ENCODE measurements around the gene TRIO.
A peak's percentile ranks its signal among the peaks of the same experiment; 100 is the strongest.

Gene TRIO

DNA sequence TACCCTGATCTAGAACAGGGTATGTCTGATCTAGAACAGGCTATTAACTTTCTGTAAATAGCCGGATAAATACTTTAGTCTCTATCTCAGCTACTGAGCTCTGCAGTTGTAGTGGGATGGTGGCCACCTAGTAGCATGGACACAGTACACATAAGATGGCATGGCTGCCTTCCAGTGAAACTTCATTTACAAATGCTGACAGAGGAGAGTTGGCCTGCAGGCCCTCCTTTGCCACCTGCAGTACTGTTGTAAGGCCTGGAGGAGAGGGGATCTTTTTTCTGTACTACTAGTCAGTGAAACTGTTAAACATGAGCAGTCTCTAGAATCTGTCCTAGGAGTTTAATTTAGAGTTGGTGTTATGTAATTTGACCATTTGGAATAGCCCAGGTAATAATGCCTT is 86.0 kb downstream of the TRIO start:
- DNase-seq = no peak

DNA sequence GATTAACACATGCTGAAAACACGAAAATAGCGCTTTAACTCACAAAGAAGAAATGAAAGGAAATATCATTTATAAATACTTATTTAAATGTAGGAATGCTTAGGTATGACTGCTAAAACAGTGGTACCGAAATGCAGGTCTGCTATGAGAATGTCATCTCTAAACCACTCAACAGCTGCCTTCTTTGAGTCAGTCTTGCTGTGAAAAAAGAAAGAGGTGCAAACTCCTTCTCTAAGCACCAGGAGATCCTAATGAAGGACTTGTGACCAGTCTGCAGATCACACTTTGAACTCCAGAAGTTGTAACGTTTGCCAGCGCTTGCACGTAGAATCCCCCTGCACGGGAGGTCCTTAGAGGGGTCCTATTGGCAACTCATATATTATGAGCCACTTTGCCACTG is 86.6 kb downstream of the TRIO start:
- no peak for DNase-seq

DNA sequence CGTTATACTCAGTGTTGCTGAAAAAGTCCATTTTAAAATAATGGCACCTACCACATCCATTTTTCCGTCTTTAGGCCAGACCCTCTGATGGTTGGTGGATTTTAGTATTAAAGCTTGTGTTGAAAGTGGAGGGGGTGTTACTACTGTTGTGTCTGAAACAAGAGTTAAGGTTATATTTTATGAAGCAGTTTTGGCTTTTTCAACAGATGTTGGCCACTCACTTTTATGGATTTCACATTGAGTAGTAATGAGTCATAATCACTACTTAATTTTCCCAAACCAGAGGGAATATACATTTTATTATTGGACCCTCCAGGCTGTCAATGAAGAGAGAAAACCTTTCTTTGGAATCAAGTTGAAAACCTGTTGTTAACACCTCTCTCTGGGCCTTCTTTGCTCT is 88.0 kb downstream of the TRIO start:
- DNase-seq = no peak

DNA sequence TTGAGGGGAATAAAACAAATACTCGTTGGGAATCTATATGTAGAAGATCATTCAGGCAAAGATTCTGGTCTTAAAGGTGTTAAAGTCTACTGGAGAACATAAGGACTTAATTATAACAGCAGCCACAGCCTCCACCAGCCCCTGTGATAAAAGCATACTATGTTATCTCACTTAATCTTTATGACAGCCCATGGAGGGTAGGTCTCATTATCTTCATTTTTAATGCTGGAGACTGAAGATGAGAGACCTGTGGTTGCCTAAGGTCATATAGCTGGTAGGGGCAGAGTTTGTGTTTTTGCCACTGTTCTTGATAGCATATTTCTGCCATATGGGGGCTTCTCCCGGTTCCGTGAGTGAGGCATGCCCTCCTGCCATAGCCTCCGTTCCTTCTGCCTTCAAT is 88.7 kb downstream of the TRIO start:
- DNase-seq = no peak

DNA sequence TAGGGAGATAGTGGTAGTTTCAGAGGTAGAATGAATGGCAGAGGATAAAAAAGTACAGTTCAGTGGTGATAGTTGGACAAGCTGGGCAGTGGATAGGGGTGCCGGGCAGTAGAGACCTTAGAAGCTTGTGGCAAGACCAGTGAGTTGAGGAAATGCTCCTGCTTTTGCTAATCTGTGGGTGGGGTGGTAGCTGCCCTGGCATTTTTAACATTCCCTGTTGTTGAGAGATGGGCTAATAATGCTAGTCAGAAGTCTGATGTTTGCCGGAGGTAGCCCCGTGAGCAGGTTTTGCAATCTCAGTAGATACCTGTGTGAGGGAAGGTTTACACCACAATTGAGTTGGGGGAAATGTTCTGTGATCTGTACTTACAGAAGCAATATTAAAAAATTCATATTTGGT is 91.1 kb downstream of the TRIO start:
- no peak for DNase-seq

DNA sequence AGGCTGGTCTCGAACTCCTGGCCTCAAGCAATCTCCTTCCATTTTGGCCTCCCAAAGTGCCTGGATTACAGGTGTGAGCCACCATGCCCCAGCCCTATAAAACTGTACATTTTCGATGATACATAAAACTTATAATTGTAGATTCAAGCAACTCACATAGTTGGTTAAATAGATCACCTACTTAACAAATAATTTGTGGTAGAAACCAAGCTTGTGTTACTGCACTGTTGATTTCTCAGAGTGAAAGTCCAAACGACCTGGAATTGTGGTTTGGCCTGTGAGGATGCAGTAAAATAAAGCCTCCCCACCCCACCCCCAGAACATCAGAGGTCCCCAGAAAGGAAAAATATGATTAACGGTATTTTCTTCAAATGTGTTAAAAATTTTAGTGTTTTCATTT is 92.7 kb downstream of the TRIO start:
- DNase-seq = no peak

DNA sequence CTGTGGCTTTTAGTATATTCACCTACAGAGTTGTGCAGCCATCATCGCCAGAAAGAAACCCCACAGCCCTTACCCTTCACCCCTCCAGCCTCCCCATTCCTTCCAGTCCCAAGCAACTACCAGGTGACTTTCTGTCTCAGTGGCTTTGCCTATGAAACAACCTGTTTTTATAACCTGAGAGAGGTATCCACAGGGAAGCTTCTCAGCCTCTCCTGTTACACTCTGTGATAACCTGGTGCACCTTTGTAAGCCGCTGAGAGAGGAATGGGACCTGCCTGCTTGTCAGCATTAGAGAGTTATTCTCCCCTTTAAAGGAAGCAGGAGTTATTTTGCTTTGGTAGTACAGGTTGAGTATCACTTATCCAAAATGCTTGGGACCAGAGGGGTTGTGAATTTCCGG is 93.6 kb downstream of the TRIO start:
- DNase-seq = no peak

DNA sequence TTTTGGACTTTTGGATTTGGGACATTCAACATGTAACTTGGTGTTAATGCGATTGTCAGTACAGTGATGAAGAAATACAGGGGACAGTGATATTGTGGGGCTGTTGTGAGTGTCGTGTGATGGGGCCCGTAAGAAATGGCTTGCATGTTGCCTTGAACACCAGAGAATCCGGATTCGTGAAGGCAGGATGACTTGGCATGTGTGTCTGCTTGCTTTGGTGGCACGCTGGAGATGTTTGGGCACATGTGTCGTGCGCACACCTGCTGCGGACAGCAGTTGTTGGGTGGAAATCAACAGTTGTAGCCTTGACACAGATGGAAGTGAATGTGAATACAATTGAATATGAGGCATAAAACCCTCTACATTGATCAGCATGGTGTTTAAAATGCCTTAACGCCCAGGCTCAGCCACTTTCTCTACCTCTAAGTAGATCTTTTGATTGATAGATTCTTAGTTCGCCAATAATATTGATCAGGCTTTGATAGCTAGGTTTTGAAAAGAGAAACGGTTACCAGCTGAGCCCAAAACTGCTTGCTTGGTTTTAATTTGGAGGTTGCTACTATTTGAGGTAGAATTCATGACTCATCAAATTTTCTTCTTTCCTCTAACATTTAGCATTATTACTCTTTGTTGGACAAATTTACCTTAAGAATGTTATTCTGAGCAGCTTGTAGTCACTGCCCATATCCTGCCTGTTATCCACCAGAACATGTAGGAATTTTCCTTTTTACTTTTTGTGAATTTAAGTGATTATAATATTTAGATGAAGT is 94.4 kb downstream of the TRIO start:
- DNase-seq = no peak

DNA sequence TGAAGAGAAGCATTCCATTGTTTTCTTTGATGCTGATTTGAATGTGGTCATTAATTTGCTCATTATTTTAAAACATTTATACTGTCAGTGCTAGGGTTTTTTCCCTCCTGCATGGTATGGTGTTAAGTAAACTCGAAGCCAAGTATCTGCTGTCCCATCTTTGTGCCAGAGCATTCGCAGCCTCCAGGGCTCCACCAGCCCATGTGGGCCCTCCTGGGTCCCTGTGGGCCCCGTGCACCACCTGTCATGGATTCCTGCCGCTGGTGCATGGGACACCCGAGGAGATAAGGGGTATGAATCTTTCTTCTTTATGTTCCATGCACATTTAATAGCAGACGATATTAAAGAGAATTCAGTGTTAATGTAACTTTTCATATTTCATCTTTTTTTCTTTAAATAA is 95.1 kb downstream of the TRIO start:
- no peak for DNase-seq

DNA sequence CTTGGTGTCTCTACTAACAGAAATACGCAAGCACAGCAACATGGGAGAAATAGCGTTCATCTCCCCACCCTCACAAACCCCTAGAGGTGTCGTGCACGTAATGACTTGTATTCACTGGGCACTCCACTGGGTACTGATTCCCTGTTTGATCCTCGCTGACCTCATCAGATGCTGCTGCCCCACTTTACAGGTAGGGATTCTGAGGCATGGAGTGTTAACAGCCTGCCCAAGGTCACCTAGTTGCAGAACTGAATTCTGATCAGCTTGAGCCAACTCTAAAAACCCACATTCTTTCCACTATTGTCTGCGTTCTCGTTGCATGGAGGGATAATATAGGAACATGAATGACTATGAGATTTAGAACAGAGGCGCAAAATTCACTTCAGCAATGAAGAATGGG is 96.3 kb downstream of the TRIO start:
- DNase-seq = no peak

DNA sequence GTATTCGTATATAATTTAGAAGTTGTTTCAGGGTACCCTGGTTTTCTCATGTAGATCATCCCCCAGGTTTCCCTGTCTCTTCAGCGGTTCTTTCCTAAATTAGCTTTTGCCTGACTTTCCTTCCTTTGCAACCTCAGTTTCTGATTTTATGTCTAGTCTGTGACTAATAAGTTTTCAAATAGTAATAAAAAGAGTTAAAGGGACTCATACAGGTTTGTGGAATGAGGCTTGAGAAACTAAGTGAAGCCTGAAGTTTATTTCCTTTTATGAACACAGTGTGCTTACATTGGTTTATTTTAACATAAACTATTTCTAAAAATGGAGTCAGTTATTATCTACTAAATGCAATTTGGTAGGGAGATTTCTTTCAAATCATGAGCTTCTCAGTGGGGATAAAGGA is 96.8 kb downstream of the TRIO start:
- DNase-seq = no peak

DNA sequence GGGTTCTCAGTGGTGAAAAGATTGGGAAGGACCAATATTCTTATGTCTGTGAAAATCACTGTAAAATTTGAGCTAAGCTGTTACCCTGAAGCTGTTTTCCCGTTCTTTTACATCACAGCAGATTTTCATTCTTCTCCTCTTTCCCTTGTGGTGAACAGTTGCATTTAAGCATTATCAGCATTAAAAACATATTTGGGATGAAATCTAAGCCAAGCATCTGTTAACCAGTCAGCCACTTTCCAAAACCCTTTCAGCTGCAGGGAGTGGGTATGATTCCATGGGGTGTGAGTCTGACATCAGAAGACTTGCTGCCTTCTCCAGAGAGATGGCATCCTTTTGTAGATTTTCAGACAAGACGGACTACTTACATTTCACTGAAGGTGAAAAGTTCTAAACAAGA is 97.2 kb downstream of the TRIO start:
- DNase-seq = no peak

DNA sequence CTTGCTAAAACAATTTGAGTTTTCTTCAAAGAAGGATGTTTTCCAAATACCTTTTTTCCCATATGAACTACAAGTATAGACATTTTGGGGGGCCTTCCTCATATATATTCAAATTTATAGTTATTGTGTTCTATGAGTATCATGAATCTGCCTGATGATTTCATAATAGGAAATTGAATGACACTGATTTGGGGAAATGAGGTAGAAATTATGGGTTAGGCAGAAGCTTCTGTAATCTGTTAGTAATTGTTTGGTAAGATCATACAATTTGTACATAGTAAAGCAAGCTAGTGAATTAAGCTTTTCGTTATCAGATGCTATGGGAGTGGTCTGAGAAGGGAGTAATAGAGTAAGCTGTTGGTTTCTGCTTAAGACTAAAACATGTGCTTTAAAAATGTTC is 98.0 kb downstream of the TRIO start:
- DNase-seq = no peak

DNA sequence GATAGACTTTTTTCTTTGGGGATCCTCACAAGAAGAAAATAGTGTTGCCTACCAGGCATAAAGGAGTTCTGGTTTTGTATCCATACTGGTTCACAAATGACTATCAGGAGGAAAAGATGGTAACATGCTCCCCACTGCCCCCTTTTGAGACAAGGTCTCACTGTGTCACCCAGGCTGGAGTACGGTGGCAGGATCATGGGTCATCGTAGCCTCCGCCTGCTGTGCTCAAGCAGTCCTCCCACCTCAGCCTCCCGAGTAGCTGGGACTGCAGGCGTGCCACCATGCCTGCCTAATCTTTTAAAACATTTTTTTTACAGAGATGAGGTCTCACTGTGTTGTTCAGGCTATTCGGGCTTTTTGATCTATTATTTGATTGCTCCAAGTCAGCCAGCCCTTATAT is 99.3 kb downstream of the TRIO start:
- DNase-seq = no peak

DNA sequence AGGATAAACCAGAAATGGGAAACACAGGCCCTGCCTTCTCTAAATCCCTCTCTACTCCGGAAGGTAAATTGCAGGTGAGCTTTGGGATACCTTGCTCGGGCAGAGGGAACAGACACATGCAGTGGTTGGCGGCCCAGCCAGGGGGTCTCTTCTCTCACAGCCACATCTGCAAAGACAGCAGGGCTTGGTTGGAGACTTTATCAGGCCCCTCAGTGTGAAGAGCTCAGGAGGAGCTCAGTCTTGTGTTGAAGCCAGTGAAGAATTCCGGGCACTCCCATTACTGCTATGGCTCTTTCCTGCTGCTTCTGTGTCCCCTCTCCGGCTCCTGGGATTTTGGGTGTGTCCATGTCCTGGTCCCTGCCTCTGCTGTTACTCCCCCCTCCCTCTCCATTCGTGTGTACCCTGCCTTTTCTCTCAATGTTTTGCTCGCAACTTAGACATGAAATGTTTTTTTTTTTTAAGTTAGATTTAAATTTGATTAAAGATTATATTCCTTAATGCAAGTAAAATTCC is 99.8 kb downstream of the TRIO start:
- DNase-seq = no peak

DNA sequence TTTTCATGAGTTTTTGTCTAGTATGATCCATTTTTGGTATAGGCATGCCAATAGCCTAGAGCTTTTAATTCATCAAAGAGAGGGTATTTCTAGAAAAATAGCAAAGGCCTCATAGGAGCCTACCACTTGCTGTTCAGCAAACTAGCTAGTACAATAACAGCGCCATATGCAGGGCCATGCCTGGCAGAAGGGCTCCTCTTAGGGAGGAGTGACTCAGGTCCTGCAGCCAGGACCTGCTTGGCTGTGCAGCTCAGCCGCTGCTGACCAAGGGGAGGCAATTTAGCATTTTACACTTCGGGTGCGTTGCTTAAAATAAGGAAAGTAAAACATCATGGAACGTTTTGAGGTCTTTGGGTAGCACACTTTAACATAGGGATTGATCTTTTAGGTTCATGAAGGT is 100.6 kb downstream of the TRIO start:
- no peak for DNase-seq

DNA sequence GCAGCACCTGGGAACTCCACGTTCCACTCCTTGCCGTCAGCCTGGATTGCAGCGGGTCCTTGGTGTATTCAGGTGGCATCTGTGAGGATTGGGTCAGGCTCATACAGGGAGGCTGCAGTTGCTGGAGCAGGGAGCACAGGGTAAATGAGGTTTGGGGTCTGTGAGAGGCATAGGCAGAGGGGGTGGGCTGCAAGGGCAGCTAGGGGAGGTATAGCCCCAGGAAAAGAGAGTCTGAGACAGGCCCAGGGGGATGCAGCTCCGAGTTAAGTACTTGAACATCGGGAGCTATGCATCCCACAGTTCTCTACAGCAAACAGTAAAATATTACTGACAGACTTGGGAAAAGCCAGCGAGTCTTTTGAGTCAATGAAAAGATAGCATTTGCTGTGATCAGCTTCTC is 101.6 kb downstream of the TRIO start:
- no peak for DNase-seq

DNA sequence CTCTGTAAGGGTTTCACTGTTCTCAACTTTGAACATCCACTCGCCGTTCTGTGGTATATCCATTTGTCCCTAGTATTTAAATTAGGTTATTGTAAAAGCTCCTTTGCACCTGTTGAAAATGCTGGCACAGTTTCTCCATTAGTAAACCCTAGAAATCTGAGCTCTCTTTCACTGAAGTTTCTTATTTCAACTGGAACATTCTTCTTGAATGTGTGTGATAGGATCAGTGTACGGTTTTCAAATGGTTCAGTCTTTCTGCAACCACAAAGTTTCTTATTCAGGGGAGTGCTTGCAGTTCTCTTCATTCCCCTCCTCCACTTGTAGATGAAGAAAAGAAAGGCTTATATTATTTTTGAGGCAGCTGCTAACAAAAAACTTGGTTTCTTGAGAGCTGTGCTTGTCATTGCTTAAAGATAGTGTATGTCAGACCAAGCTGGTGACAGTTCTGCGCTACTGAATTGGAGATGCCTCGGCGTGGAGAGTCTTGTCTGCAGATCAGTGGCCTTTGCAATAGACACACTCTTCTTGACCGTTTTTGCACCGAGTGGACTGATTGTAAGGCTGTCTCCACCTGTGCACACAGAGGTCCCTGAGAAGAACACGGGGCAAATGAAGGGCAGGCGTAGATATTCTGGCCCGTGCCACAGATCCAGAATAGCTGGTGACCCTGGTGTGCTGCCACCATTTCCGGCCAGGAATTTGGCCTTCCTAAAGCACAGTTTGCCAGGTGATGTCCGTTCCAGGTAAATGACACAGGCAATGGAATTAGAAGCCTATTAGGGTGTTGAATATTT is 102.2 kb downstream of the TRIO start:
- no peak for DNase-seq

DNA sequence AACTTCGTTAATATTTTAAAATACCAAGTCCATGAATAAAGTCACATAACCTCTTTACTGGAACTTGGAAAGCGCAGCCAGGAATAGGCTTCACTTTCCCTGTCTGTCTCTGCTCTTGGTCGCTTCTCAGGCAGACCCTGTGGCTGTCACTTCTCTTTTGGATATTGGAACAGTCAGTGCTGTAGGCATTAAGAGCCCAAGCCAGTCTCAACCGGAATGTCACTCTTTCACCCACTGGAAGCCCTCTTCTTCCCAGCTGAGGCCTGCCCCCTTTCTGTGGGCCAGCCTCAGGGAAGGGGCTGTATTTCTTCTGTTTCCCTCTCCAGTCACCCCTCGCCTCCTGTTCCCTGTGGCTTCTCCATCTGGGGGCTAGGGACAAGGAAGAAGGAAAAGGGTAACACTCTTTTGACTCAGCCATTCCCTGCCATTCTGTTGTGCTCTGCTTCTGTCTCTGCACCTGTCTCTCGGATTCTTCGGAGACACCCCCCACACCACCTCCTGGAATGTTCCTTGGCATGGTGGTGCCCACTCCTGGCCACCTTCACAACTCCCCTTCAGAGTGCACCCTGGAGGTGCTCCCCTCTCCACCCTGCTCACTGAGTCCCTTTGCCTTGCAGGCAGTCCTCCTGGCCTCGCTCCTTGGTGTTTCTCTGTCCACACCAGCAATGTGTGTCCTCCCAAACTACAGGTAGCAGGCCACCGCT is 103.4 kb downstream of the TRIO start:
- DNase-seq = no peak

DNA sequence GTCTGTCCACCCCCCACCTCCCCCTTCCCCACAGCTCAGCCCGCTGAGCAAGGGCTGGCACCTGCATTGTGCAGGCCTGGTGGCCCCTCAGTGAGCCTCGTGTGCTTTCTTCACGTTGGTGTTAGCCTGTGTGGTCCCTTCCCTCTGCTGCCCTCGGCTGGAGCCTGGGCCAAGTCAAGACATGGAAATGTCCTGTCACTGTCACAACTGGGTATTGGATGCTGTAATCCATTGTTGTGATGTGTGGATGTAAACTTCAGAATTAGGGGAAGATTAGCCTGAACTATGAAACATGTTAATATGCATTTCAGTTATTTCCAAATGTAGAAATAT is 103.9 kb downstream of the TRIO start:
- DNase-seq = no peak

DNA sequence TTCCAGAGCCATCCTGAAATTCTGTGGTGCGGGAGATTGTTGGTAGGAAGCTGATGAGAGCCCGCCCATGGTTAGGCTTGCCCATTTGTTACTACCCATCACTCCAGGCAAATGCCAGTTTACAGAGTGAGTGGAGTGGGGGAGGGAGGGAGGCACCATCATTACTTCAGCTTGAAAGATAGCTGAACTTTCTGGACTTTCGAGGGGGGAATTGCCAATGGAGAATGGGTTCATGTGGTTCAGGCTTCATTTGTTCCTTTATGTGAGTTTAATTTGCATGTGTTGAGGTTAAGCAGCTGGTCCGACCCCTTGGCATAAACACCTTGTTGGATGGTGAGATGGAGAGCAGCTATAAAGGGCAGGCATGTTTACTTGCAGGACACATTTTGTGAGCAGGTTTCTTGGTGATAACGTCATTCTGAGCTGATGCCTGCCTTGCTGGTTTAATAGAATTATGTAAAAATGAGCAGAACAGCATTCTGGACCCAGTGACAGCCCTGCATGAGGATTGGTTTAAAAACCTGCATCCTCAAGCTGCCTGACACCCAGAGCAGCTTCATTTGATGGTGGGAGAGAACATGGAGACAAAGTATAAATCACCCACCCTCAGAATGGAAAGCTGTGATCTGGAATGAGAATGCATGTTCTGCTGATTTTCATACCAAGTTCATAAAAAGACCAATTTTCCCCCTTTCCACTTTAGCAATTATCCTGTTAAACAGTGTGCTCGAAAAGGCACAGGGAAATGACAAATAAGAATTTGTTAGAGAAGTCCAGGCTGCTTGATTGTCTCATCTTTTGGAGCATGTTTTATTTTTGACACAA is 106.3 kb downstream of the TRIO start:
- DNase-seq = no peak

DNA sequence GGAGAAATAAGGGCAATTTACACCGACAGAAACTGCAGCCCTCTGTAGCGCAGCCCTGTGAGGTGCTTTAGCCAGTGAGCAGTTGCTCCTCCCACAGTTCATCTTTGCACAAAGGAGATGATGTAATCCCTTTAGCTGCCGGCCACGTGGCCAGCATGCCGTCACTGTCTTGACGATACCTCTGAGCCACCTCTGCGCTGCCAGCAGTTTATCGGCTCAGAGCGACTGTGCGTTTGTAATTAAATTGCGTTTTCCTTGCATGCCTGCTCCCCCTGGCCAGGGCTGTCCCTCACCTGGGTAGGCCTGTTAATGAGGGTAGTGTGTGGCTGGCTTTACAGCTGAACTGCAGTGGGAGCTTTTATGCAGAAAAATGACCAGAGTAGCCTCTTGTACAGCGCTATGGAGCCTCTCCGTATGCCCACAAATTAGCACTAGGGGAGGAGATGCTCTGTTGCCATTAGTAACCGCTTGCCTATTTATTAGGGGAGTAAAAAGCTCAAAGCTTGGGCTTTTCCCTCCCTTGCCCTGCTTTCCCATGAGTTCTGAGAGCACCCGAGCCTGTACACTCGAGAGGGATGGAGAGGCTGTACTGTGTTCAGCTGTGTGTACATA is 107.0 kb downstream of the TRIO start:
- DNase-seq = peak; percentile 93

Measured in NCI-H748 treated with DMSO at 0.1 percent for 48 hours (cell line).